ENCODE results near the gene RGL3. TPM values are rescaled to one million over a fixed set of nuclear protein-coding genes. Genes with fewer than 3 reads are reported as not detected.
"Not testable (repeated sequence)": the region's sequence is repeated elsewhere in the genome, so short reads cannot be mapped to it uniquely, and the experiment has no call there.

Gene RGL3, protein sequence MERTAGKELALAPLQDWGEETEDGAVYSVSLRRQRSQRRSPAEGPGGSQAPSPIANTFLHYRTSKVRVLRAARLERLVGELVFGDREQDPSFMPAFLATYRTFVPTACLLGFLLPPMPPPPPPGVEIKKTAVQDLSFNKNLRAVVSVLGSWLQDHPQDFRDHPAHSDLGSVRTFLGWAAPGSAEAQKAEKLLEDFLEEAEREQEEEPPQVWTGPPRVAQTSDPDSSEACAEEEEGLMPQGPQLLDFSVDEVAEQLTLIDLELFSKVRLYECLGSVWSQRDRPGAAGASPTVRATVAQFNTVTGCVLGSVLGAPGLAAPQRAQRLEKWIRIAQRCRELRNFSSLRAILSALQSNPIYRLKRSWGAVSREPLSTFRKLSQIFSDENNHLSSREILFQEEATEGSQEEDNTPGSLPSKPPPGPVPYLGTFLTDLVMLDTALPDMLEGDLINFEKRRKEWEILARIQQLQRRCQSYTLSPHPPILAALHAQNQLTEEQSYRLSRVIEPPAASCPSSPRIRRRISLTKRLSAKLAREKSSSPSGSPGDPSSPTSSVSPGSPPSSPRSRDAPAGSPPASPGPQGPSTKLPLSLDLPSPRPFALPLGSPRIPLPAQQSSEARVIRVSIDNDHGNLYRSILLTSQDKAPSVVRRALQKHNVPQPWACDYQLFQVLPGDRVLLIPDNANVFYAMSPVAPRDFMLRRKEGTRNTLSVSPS
- not detected for polyA plus RNA-seq (2013, experiment 1 of 2; ENCODE audit: insufficient read length)
- 0.16 TPM for polyA plus RNA-seq (2013, experiment 2 of 2; ENCODE audit: insufficient read length)

DNA sequence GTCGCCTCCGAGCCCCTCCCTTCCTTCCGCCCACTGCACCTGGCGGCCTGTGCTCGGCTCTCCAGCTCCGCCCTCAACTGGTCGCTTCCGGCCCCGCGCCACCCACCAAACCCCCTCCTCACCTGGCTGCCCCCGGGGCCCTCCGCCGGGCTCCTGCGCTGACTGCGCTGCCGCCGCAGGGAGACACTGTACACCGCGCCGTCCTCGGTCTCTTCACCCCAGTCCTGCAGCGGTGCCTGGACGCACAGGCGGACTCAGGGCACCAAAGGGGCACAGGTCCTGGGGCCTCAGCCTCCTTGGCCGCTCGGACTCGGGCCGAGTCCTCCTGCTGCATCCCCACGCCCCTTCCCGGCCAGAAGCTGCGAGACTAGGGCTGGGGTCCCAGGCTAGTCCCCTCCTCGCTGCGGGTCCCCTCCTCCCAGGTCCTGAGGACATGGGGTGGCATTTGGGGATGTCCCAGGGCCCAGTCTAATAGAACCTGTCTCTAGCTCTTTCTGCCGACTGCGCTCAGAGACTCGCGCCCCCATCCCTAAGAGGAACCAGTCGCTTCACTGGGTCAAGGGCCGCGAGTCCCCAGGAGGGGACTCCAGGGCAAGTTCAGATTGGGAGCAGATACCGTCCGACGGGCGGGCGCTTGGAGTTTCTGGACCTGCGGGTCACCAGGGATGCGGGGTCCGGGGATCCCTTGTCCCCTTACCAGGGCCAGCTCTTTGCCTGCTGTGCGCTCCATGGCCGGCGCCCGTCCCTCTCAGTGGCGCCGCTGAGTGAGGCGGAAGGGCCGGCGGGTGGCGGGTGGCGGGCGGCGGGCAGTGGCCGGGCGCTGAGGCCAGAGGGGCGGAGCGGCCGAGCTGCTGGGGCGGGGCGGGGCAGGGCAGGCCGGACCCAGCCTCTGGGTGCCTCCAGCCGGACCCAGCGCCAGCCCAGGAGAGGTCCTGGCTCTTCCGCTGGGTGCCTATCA lies at the start of gene RGL3:
Gene RGL3 (minus strand): TSS at position 766 of the 958 bp plus-strand sequence. CDS start 36 bp downstream, at position 730.
- no peak for DNase-seq

DNA sequence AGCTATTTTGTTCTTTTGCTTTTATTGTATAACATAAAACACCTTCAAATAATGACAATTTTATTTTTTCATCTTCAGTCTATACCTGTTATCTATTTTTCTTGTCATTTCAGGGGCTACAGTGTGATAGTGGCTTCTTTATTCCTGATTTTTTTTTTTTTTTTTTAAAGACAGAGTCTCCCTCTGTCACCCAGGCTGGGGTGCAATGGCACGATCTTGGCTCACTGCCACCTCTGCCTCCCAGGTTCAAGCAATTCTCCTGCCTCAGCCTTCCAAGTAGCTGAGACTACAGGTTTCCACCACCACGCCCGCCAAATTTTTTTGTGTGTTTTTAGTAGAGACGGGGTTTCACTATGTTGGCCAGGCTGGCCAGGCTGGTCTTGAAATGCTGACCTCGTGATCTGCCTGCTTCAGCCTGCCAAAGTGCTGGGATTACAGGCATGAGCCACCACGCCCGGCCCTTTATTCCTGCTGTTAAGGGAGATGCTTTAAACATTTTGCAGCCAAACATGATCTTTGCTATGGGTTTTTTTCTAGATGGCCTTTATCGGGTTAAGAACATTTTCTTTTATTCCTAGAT lies 49.2 kb upstream of the RGL3 start:
- DNase-seq: not testable (repeated sequence)

DNA sequence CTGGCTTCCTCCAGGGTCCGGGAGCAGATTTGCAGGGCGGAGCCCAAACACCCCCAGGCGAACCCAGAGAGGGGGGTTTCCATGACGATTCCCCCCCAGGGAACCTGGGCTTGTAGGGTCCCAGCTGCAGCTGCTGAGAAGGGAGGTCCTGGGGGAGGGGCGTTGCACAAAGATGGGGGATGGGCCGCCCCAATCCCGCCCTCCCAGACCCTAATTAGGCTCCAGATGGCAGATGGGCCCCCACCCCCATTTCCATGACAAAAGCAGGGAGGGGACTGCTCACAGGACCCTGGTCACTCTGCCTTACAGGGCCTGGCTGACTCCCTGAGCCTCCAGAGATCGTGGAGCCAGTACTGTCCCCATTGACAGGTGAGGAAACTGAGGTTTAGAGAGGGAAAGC lies 46.5 kb upstream of the RGL3 start:
- DNase-seq: no peak

DNA sequence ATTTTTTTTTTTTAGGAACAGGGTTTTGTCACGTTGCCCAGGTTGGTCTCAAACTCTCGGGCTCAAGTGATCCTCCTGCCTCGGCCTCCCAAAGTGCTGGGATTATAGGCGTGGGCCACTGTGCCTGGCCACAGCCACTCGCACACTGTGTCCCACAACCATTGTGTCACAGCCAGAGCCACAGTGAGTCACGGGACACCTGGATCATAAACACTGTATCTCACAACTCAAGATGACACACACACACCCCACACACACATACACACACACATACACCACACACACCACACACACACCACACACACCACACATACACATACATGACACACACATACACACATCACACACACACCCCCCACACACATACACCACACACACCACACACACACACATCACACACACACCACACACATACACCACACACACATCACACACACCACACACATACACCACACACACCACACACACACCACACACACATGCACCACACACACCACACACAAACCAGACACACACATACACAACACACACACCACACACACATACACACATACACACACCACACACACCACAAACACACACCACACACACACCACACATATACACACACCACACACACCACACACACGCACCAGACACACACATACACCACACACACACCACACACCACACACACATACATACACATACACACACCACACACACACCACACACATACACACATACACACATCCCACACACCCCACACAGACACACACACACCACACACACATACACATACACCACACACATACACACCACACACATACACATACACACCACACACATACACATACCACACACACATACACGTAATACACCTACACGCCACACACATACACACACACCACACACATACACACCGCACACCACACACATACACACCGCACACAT lies 45.5 kb upstream of the RGL3 start:
- no peak for DNase-seq

DNA sequence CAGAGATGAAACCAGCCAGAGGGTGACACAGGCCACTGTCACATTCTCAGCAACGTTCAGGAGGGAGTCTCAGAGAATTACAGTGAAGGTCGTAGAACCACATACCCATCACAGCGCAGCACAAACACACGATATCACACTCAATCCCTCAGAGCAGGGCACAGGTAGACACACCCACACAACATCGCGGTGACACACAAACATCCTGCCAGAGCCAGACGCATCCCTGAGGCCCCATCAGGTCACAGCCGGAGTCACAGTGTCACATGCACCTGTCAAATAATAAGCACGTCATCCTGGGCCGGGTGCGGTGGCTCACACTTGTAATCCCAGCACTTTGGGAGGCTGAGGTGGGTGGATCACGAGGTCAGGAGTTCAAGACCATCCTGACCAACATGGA lies 44.3 kb upstream of the RGL3 start:
- no peak for DNase-seq

DNA sequence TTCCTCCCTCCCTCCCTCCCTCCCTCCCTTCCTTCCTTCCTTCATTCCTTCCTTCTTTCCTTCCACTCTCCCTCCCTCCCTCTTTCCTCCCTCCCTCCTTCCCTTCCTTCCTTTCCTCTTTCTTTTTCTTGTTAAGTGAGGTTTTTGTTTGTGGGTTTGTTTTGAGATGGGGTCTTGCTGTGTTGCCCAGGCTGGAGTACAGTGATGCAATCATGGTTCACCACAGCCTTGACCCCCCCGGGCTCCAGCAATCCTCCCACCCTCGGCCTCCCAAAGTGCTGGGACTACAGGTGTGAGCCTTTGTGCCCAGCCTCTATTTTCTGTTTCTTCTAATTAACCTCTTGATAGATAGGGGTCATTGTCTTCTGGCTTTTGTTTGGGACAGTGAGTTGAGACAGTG lies 42.3 kb upstream of the RGL3 start:
- DNase-seq: no peak

DNA sequence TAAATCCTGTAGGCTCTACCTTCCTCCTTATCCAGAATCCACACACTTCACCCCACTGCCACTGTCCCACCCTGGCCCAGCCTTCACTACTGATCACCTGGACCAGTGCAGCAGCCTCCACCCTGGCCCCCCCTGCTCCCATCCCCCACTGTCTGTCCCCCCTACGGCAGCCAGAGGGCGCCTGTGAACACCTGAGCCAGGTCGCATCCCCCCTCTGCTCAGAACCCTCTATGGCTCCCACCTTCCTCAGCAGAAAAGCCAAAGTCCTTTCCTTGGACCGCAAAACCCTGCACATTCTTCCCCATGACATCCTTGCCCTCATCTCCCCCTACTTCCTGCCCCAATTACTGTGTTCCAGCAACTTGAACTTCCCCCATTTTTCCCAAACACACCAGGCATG lies 41.1 kb upstream of the RGL3 start:
- DNase-seq: no peak

DNA sequence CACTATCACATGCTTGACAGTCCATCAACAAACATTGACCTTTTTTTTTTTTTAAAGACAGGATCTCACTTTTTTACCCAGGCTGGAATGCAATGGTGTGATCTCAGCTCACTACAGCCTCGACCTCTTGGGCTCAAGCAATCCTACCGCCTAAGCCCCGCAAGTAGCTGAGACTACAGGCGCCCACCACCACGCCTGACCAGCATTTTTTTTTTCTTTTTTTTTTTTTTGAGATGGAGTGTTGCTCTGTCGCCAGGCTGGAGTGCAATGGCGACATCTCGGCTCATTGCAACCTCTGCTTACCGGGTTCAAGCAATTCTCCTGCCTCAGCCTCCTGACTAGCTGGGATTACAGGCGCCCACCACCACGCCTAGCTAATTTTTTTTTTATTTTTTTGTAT lies 39.8 kb upstream of the RGL3 start:
- not testable (repeated sequence) for DNase-seq

DNA sequence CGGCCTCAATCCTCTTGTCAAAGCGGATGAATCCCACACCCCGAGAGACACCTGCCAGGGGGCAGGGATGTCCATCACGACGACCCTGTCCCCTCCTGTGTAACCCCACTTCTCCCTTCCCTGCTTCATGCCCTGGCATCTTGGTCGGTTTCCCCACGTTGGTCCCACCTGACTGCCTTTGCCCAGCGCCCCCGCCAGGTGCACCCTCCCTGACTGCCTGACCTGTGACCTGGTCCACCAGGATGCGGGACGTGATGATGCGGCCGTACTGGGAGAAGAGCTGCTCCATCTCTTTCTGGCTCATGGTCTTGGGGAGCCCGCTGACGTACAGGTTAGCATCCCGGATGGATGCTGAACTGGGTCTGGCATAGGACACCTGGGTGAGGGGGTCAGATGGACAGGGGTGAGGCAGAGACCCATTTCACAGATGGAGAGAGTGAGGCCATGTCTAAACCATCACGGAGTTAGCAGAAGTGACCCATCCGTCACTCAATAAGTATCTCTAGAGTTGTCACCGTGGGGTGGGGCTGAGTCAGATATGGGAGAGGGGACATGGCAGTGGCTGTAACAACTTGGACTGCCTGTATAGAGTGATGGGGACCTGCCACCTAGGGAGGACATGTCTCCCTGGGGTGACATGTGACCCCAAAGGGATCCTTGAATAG lies 39.3 kb upstream of the RGL3 start:
- DNase-seq: no peak

DNA sequence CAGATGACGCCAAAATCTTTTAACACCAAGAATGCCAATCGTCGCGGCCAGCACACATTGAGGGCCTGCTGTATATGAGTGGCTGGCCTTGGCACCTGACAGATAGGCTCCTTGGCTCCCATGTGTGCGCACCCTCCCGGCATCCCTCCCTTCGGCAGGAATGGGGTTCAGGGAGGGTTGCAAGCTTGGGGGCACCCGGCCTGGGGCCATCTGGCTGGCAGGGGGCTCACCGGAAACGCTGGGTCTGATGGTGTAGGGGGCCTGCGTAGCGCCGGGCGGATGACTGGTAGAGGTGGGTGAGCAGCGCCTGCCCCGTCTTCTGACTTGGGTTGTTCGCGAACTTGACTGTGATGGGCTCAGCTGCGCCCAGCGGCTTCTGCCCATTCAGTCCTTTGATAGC lies 38.7 kb upstream of the RGL3 start:
- DNase-seq: no peak

DNA sequence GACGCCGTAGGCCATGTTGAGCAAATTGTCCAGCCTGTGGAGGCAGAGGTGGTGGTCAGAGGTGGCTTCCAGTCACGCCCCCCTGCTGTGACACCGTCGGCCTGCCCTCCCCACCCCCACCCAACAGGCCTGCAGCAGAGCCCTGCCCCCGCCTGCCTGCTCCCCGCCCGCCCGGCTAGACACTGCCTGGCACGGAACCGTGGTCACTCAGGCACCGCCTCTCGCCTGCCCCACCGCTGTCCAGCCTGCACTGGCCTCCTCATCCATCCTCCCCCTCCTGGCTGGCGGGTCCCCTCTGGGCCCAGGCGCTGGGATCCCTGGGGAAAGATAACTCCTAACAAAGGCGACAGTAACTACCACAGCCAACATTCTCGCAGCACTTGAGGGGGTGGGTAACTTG lies 38.0 kb upstream of the RGL3 start:
- no peak for DNase-seq

DNA sequence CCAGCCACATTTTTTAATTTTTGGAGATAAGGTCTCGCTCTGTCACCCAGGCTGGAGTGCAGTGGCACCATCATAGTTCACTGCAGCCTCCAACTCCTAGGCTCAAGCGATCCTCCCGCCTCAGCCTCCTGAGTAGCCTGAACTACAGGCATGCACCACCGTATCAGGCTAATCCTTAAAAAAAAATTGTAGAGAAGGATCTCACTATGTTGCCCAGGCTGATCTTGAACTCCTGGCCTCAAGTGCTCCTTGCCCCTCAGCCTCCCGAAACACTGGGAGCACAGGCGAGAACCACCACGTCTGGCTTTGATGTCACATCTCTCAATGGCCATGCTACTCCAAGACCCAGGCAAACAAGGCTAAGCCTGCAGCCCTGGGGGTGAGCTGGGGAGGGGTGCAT lies 37.5 kb upstream of the RGL3 start:
- DNase-seq: no peak

DNA sequence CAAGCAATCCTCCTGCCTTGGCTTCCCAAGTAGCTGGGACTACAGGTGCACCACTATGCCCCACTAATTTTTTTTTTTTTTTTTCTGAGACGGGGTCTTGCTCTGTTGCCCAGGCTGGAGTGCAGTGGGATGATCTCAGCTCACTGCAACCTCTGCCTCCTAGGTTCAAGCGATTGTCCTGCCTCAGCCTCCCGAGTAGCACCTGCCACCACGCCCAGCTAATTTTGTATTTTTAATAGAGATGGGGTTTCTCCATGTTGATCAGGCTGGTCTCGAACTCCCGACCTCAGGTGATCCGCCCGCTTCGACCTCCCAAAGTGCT lies 36.1 kb upstream of the RGL3 start:
- not testable (repeated sequence) for DNase-seq

DNA sequence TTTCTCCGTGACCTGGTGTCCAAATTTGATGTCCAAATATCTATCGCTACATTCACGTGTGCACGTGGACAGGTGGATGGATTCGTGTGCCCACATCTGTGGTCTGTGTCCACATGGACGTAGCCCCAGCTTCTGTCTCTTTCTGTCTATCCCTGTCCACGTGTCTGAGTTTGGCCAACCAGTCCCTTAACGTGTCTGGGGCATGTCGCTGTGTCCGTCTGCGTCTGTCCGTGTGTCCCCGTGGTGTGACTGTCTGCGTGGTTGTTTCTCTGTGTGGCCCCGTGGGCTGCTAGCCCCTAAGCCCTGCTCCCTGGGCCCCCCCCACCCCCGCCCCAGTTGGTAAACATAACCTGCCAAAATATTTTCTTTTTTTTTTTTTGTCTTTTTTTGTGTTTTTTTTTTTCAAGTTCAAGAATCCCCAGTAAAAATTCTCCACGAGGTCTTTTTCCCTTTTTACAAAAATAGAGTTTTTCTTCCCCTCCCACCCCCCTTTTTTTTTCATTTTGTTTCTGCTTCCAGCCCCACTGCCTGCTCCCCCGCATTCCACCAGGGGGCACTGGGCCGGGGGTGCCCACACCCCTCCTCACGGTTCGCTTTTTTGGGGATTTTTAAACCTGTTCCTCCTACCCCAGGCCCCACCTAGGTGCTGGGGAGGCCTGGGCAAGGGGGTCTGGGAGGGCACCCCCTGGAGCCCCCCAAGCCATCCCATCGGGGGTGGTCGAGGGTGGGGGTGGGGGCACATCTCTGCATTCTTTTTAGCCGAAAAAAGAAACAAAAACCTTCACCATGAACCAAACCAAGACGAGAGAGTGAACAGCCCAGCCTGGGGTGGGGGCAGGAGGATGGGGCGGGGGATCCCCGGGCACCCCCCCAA lies 34.6 kb upstream of the RGL3 start:
- DNase-seq: no peak

DNA sequence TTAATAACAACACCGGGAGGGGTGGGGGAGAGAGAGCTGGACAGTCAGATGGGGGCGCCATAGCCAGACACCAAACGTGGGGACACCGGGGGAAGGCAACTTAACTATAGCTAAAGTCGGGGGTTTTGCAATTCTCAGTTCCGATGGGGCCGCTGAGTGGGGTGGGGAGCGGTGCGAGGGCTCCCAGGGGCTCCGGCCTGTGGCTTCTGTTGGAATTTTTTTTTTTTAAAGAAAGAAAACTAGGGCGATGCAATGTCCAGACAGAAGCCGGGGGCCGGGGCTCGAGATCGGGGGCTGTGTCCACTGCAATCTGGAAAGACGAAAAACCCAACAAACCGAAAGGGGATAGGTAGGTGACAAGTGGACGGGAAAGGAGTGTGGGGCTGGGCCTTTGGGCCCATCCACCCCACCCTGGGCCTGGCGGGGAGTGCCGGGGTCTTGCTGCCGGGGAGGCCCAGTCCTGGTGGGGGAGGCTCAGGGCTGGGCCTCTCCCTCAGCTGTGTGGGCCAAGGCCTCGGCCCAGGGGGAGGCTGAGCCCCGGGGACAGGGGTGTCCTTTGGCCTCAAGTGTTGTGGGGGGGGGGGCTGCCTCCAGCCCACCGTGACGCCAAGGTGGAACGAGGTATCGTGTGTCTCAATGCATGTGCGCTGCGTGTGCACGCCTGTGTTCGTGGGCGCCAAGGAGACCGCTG lies 33.7 kb upstream of the RGL3 start:
- no peak for DNase-seq

DNA sequence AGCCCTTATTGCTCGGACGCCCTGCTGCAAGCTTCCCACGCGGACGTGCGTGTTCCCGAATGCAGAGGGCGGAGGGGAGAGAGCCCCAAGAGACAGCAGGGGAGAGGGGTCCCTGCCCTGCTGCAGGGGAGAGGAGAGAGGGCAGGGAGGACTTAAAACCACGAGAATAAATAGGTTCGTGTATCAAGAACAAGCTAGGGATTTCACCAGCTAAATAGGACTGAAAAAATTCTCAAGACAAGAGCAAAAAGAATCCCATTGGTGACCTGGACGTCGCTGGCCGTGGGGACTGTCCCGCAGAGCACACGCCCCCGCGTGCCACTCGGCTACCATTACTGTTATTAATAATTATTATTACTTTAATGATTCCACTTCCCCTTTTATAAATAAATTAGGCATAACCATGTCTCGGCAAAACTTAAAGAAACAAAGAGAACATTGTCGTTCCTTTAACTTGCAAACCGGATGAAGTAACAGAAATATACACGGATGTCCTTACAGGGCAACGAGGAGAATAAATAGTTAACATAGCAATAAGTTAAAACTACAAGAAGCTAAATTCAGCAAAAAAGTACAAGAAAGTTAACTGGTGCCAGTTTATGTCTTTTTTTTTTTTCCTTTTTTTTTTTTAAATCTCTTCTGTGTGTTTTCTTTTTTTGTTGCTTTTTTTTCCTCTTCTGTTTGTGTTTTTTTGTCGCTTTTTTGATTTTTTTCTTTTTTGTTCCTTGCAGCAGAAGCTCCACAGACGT lies 32.9 kb upstream of the RGL3 start:
- DNase-seq: no peak

DNA sequence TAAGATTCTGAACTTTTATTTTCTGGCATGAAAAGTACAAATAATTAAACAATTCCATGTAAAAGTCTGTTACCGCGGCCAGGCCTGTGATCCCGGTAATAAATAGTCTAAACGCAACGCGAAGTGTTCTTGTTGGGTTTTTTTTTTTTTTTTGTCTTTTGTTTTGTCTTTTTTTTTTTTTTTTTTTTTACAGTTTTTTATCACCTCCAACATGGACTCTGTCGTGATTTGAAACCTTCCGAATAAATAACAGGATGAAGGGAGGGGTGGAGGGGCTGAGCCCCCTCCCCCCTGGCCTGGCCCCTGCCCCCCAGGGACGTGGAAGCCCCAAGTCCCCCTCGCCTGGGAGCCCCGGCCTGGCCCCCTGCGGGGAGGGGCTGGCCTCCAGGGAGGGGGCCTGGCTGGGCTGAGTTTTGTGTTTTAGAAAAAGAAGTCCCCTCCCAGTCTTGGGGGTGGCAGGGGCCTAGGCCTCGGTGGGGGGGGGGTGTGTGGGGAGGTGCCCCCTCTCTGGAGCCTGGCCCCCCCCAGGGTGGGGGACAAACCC lies 32.3 kb upstream of the RGL3 start:
- DNase-seq: no peak

All from fibroblast of skin of scalp (primary cell).